GM12874 (cell line): ENCODE data around the gene ARHGAP24.
A peak's percentile ranks its signal among the peaks of the same experiment; 100 is the strongest.

Experiments
- TF ChIP-seq, protein P1 (sequence below): IDR thresholded peaks from 2 replicates; pipeline ENCODE4 v1.5.1; 2011; ENCODE audit warnings: low read depth, mild to moderate bottlenecking, control low read depth, low read length, moderate library complexity; ENCODE audit not compliant: insufficient read depth

Gene ARHGAP24

GRCh38 chr4:85747882-85748491 lies 273.0 kb downstream of the ARHGAP24 start:
- TF ChIP-seq, protein P1, sequence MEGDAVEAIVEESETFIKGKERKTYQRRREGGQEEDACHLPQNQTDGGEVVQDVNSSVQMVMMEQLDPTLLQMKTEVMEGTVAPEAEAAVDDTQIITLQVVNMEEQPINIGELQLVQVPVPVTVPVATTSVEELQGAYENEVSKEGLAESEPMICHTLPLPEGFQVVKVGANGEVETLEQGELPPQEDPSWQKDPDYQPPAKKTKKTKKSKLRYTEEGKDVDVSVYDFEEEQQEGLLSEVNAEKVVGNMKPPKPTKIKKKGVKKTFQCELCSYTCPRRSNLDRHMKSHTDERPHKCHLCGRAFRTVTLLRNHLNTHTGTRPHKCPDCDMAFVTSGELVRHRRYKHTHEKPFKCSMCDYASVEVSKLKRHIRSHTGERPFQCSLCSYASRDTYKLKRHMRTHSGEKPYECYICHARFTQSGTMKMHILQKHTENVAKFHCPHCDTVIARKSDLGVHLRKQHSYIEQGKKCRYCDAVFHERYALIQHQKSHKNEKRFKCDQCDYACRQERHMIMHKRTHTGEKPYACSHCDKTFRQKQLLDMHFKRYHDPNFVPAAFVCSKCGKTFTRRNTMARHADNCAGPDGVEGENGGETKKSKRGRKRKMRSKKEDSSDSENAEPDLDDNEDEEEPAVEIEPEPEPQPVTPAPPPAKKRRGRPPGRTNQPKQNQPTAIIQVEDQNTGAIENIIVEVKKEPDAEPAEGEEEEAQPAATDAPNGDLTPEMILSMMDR = peak; percentile 71

GRCh38 chr4:85748654-85749053 lies 273.7 kb downstream of the ARHGAP24 start:
- TF ChIP-seq, protein P1 = no peak

DNA sequence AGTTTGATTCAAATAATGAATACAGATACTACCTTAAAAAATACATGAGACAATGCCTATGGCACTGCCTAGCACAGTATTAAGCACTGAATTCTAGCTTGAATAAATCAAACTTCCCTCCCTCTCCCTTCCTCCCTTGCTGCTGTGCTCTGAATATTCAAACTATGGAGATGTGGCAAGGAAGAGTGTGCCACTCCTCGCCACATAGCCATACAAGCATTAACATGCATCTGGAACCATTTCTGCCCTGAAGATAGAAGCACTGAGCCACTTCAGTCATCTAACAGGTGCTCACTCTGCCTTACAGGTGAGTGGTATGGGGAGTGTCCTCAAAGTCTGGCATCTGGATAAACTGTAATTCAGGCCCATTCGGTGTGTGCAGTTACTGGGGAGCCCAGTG lies 276.9 kb downstream of the ARHGAP24 start:
- TF ChIP-seq, protein P1 = no peak

DNA sequence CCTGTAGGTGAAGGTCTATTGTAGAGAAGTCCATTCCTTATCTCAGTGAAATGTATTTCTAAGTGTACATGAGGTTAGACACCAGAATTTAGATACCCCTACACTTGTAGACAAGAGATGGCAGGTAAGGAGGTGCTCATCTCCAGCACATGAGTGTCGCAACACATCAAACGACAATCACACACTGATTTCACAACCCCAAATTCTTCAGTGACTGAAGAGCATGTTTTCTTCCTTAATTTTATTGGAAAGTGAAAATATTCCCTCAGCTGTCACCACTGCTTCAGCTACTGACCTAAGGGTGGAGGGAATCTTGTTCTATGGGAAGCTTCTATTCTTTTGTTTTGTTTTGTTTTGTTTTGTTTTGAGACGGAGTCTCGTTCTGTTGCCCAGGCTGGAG lies 280.3 kb downstream of the ARHGAP24 start:
- TF ChIP-seq, protein P1 = no peak

GRCh38 chr4:85756938-85757337 lies 282.0 kb downstream of the ARHGAP24 start:
- TF ChIP-seq, protein P1 = peak; percentile 33; the same call in 1 of the 2 replicates

GRCh38 chr4:85759388-85759787 lies 284.4 kb downstream of the ARHGAP24 start:
- TF ChIP-seq, protein P1 = no peak

- TF ChIP-seq, protein P1 = no peak
Measured at GRCh38 chr4:85760511-85760910, 285.6 kb downstream of the ARHGAP24 start.
